Tibial artery (tissue), 4 donors: ENCODE data around the gene PPEF2.

Experiments used
- DNase-seq, 2 donors: peaks; one replicate each; pipeline ENCODE4 v3.0.0-alpha.2; 2019
- H3K27ac ChIP-seq, 2 donors: fragments of 200-600 bp; sonication (generic) in 1 of 2; 1 replicate in 1 of 2; 2 replicates in 1 of 2; pipeline ENCODE4 v1.5.1; 2018 to 2019; ENCODE audit warnings: mild to moderate bottlenecking in 1 of 2
- H3K27me3 ChIP-seq, 2 donors: fragments of 200-600 bp; sonication (generic) in 1 of 2; one replicate each; pipeline versions ENCODE4 v1.5.1 to v1.6.0; 2016 to 2019
- H3K36me3 ChIP-seq, 3 donors: fragments of 200-600 bp; sonication (generic) in 2 of 3; one replicate each; pipeline ENCODE4 v1.5.1; 2016 to 2019; ENCODE audit warnings: mild to moderate bottlenecking in 2 of 3
- H3K4me1 ChIP-seq, 4 donors: fragments of 200-600 bp; sonication (generic) in 2 of 4; 1 replicate in 3 of 4; 2 replicates in 1 of 4; pipeline ENCODE4 v1.5.1; 2016 to 2019
- H3K4me3 ChIP-seq, 2 donors: fragments of 200-600 bp; sonication (generic) in 1 of 2; 1 replicate in 1 of 2; 2 replicates in 1 of 2; pipeline ENCODE4 v1.5.1; 2018 to 2019; ENCODE audit warnings: mild to moderate bottlenecking in 2 of 2
- H3K9me3 ChIP-seq, 3 donors: fragments of 200-600 bp; sonication (generic) in 1 of 3; one replicate each; pipeline ENCODE4 v1.5.1; 2016 to 2019
- CTCF ChIP-seq, 2 experiments: fragments of 200-600 bp in 1 of 2; fragments of 450-650 bp in 1 of 2; IDR thresholded peaks; one replicate each; pipeline ENCODE4 v1.5.1; 2017 to 2019; ENCODE audit warnings: antibody characterized with exemption in 2 of 2, mild to moderate bottlenecking in 1 of 2, moderate library complexity in 1 of 2
- intact Hi-C: fragments of 100-400 bp; cut with DNase I; formaldehyde crosslinking; loops from one replicate; pipeline ENCODE4 v1.15.0; 2023; ENCODE audit warnings: low total_unique reads

Gene PPEF2

GRCh38 chr4:75908555-75908954, 6.3 kb upstream of the PPEF2 start:
- no peak for TF ChIP-seq CTCF (IDR thresholded peaks at IDR 0.05)
- Histone ChIP-seq H3K4me3 (no peak overlapping the region), H3K36me3 (peaks cover 0 to 14% (median 6%) of the 10 kb centered on the region in 3 donors), H3K4me1 (no peaks in the 10 kb centered on the region), H3K27ac (no peak overlapping the region), H3K27me3 (no peaks in the 10 kb centered on the region), H3K9me3 (no peaks in the 10 kb centered on the region)
- intact Hi-C loops = no loop called here
- no peak for DNase-seq

GRCh38 chr4:75907966-75908365, 5.7 kb upstream of the PPEF2 start:
- no peak overlapping the region for H3K27ac ChIP-seq
- no peaks in the 10 kb centered on the region for H3K4me1 ChIP-seq
- no peak for DNase-seq
- H3K27me3 ChIP-seq = no peaks in the 10 kb centered on the region
- peaks cover 0 to 14% (median 6%) of the 10 kb centered on the region in 3 donors for H3K36me3 ChIP-seq
- H3K9me3 ChIP-seq = no peaks in the 10 kb centered on the region
- no peak overlapping the region for H3K4me3 ChIP-seq
- TF ChIP-seq CTCF (IDR thresholded peaks at IDR 0.05) = no peak
- intact Hi-C loops = no loop called here

- no peaks in the 10 kb centered on the region for H3K4me1 ChIP-seq
- intact Hi-C loops = no loop called here
Measured at GRCh38 chr4:75904076-75904475, 1.8 kb upstream of the PPEF2 start.

GRCh38 chr4:75898536-75898935, 3.7 kb downstream of the PPEF2 start:
- H3K36me3 ChIP-seq = no peaks in the 10 kb centered on the region
- H3K4me3 ChIP-seq = no peak overlapping the region
- no peak for DNase-seq
- TF ChIP-seq CTCF (IDR thresholded peaks at IDR 0.05) = no peak
- H3K27me3 ChIP-seq = no peaks in the 10 kb centered on the region
- intact Hi-C loops = no loop called here
- H3K27ac ChIP-seq = no peak overlapping the region
- no peaks in the 10 kb centered on the region for H3K9me3 ChIP-seq
- no peaks in the 10 kb centered on the region for H3K4me1 ChIP-seq

More at GRCh38 chr4:75904076-75904475, 1.8 kb upstream of the PPEF2 start:
- Histone ChIP-seq H3K27me3 (no peaks in the 10 kb centered on the region), H3K4me3 (no peak overlapping the region), H3K36me3 (no peaks in the 10 kb centered on the region), H3K27ac (no peak overlapping the region), H3K9me3 (no peaks in the 10 kb centered on the region)
- no peak for DNase-seq
- TF ChIP-seq CTCF (IDR thresholded peaks at IDR 0.05) = no peak

GRCh38 chr4:75895744-75896314, 6.4 kb downstream of the PPEF2 start:
- intact Hi-C loops = no loop called here

More at GRCh38 chr4:75895744-75896314, 6.4 kb downstream of the PPEF2 start:
- no peaks in the 10 kb centered on the region for H3K27me3 ChIP-seq
- no peak overlapping the region for H3K27ac ChIP-seq
- no peak overlapping the region for H3K4me3 ChIP-seq
- no peak for DNase-seq
- no peaks in the 10 kb centered on the region for H3K9me3 ChIP-seq
- no peaks in the 10 kb centered on the region for H3K36me3 ChIP-seq
- peak; percentile 31 to 32 for TF ChIP-seq CTCF (IDR thresholded peaks at IDR 0.05)
- no peaks in the 10 kb centered on the region for H3K4me1 ChIP-seq
